Spinal cord (tissue), 10 donors: ENCODE measurements around the gene CLPTM1. TPM values are rescaled to one million over a fixed set of nuclear protein-coding genes. Genes with fewer than 3 reads are reported as not detected.
"Not testable (repeated sequence)": the region's sequence is repeated elsewhere in the genome, so short reads cannot be mapped to it uniquely, and the experiment has no call there.

ENCODE experiments used
- DNase-seq, 6 donors: peaks; one replicate each; pipeline versions ENCODE4 v3.0.0 to v3.0.0-alpha.2; 2013 to 2015; ENCODE audit warnings: low spot score in 6 of 6, low read depth in 4 of 6
- H3K27ac ChIP-seq: one replicate; pipeline ENCODE4 v1.5.1; 2013; ENCODE audit warnings: low read depth, low read length, control low read depth
- H3K27me3 ChIP-seq: one replicate; pipeline ENCODE4 v1.6.1; 2013; ENCODE audit warnings: low read length; ENCODE audit not compliant: control insufficient read depth, insufficient read depth
- H3K36me3 ChIP-seq: one replicate; pipeline ENCODE4 v1.6.1; 2013; ENCODE audit warnings: low read length; ENCODE audit not compliant: control insufficient read depth, insufficient read depth
- H3K4me1 ChIP-seq: one replicate; pipeline ENCODE4 v1.6.1; 2013; ENCODE audit warnings: low read length; ENCODE audit not compliant: control insufficient read depth, insufficient read depth
- H3K4me3 ChIP-seq: one replicate; pipeline ENCODE4 v1.5.1; 2013; ENCODE audit warnings: low read depth, low read length, control low read depth
- H3K9me3 ChIP-seq: one replicate; pipeline ENCODE4 v1.6.1; 2013; ENCODE audit warnings: low read length; ENCODE audit not compliant: control insufficient read depth, insufficient read depth
- WGBS: methylation state at CpG from one replicate; pipeline ENCODE4 v1.1.5; 2013; ENCODE audit warnings: missing lambda C conversion rate; ENCODE audit not compliant: insufficient coverage; 5-methylcytosine and 5-hydroxymethylcytosine counted together
- polyA plus RNA-seq, 2 donors: library from polyadenylated mRNA; unstranded; fragments of 120-200 nt; gene quantifications; one replicate each; pipeline ENCODE4 v1.2.1, GENCODE V29; 2013; ENCODE audit not compliant: insufficient read length in 2 of 2
- total RNA-seq, 2 donors: library from RNA; depleted of rRNA in 1 of 2; stranded (reverse); fragments of 120-200 nt in 1 of 2; fragments of >200 nt in 1 of 2; gene quantifications; one replicate each; pipeline versions ENCODE4 v1.2.3 to v1.2.4, GENCODE V29; 2013 to 2014
- donor health status: healthy.

The CLPTM1 gene
- total and polyA plus RNA-seq, 4 donors: 53.9 to 158 (median 110) TPM

DNA sequence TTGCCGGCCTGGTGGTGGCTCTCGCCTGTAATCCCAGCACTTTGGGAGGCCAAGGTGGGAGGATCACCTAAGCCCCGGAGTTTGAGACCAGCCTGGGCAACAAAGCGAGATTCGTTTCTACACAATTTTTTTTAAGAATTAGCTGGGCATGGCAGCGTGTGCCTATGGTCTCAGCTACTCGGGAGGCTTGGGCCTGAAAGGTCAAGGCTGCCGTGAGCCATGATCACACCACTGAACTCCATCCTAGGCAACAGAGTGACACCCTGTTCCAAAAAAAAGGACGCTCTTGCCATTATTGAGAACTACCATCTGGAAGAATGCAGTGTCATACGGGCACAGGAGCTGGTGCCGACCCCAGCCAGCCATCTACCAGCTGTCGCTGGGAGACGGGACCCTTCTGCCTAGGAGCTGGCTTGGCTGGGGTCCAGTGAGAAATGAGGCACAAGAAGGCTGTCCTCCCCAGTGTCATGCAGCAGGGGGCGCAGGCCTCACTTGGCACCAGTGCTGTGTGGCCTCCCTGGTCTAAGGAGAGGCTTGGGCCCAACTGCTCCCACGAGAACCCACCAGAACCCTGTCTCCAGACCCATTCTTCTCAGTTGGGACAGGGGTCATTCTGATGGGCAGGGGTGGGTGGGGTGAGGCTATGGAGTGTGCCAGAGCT lies 33.8 kb downstream of the CLPTM1 start:
- no peak overlapping the region for H3K27ac ChIP-seq
- DNase-seq: peak; percentile 3 to 81 (median 34)
- H3K4me1 ChIP-seq: peaks cover 12% of the 10 kb centered on the region
- no peak overlapping the region for H3K4me3 ChIP-seq
- WGBS: 66% methylated on average over 14 of the region's 15 CpGs
- H3K9me3 ChIP-seq: no peaks in the 10 kb centered on the region
- peaks cover 99% of the 10 kb centered on the region for H3K36me3 ChIP-seq
- no peaks in the 10 kb centered on the region for H3K27me3 ChIP-seq

DNA sequence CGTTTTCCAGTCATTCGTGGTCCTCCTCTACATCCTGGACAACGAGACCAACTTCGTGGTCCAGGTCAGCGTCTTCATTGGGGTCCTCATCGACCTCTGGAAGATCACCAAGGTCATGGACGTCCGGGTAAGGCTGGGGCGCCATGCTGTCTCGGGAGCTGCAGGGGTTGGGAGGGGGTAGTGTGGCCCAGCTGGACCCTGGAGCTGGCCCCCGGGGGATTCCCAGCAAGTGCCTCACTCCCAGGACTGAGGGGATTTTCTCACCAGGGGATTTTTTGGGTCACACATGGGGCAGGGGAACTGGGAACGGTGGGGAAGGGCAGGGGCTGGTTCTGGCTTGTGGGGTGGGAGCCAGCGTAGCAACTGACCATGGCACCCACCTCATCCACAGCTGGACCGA lies 35.3 kb downstream of the CLPTM1 start:
- DNase-seq: no peak
- Histone ChIP-seq H3K27me3 (no peaks in the 10 kb centered on the region), H3K4me1 (peaks cover 12% of the 10 kb centered on the region), H3K4me3 (no peak overlapping the region), H3K36me3 (peaks cover 95% of the 10 kb centered on the region), H3K9me3 (no peaks in the 10 kb centered on the region), H3K27ac (no peak overlapping the region)
- WGBS: 93% methylated on average over 11 of the region's 14 CpGs

DNA sequence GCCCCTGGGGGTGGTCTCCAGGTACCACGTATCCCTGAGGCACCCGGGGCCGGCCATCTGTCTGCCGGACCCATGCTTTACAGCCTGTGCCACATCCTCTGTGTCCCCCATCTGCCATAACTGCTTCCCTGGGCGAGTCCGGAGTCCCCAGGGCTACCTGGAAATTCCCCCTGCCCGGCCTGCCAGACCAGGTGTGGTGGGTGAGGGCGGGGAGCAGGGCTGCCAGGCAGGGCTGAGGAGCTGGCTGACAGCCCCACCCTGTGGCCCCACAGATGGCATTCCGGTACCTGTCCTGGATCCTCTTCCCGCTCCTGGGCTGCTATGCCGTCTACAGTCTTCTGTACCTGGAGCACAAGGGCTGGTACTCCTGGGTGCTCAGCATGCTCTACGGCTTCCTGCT lies 35.8 kb downstream of the CLPTM1 start:
- Histone ChIP-seq H3K27me3 (no peaks in the 10 kb centered on the region), H3K27ac (no peak overlapping the region), H3K4me1 (peaks cover 12% of the 10 kb centered on the region), H3K9me3 (no peaks in the 10 kb centered on the region), H3K36me3 (peaks cover 91% of the 10 kb centered on the region), H3K4me3 (no peak overlapping the region)
- 94% methylated on average over 12 of the region's 12 CpGs for WGBS
- no peak for DNase-seq

DNA sequence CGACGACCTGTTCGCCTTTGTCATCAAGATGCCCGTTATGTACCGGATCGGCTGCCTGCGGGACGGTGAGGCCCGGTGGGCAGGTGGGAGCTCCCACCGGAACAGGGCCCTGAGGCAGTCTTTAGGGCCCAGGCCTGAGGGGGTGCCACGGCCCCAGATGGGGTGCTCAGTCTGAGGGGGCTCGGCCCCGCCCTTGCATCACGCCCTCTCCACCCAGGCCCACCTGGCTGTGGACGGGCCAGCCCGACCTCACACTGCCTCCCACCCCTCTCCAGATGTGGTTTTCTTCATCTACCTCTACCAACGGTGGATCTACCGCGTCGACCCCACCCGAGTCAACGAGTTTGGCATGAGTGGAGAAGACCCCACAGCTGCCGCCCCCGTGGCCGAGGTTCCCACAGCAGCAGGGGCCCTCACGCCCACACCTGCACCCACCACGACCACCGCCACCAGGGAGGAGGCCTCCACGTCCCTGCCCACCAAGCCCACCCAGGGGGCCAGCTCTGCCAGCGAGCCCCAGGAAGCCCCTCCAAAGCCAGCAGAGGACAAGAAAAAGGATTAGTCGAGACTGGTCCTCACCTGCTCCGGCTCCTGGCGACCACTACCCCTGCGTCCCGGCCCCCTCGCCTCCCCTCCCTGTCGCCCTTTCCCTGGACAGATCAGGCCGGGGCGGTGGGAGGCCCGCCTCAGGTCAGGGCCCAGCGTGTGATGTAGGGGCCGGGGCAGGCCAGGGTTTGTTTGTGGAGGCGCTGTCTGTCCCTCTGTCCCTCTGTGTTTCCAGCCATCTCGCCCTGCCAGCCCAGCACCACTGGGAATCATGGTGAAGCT lies 37.4 kb downstream of the CLPTM1 start:
- Histone ChIP-seq H3K9me3 (no peaks in the 10 kb centered on the region), H3K4me3 (no peak overlapping the region), H3K27ac (no peak overlapping the region), H3K4me1 (peaks cover 12% of the 10 kb centered on the region), H3K36me3 (peaks cover 76% of the 10 kb centered on the region), H3K27me3 (no peaks in the 10 kb centered on the region)
- 91% methylated on average over 43 of the region's 44 CpGs for WGBS
- no peak for DNase-seq

DNA sequence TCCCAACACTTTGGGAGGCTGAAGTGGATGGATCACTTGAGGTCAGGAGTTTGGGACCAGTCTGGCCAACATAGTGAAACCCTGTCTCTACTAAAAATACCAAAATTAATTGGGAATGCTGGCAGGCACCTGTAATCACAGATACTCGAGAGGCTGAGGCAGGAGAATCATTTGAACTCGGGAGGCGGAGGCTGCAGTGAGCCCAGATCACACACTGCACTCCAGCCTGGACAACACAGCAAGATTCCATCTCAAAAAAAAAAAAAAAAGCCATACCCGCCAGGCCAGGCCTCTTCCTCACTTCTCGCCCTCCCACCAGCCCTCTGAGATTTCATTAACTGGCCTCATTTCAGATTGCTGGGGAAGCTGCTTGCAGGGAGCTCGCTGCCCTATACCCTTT lies 38.3 kb downstream of the CLPTM1 start:
- Histone ChIP-seq H3K27me3 (no peaks in the 10 kb centered on the region), H3K9me3 (no peaks in the 10 kb centered on the region), H3K36me3 (peaks cover 67% of the 10 kb centered on the region), H3K27ac (no peak overlapping the region), H3K4me3 (no peak overlapping the region), H3K4me1 (peaks cover 7% of the 10 kb centered on the region)
- DNase-seq: no peak
- WGBS: 93% methylated on average over 6 of the region's 6 CpGs

DNA sequence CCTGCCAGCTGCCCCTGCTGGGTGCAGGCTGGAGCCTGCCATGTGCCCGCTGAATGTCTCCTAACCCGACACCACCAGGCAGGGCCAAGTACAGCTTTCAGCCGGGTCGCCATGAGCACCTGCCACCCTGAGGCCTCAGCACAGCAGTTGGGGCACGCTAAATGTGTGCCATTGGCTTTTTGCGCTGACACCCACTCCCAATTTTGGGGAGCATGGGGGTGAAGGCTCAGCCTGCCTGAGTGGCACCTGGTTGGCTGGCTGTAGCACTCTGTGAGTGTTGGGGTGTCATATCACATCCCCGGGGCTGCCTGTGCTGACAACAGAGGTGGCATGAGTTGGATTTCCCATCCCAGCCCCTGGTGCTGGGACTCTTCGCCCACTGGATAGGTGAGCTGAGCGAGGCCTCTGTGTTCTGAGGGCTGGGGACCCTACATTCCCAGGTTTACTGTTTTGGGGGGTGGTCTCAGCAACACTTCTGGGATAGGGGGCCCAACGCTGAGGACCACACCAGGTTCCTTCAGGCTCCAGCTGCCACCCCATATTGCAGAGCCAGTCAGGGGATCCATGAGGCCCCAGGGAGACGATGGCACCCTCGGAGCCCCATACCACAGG lies 38.9 kb downstream of the CLPTM1 start:
- peaks cover 2% of the 10 kb centered on the region for H3K4me1 ChIP-seq
- no peak overlapping the region for H3K27ac ChIP-seq
- H3K36me3 ChIP-seq: peaks cover 61% of the 10 kb centered on the region
- H3K4me3 ChIP-seq: no peak overlapping the region
- no peaks in the 10 kb centered on the region for H3K9me3 ChIP-seq
- no peaks in the 10 kb centered on the region for H3K27me3 ChIP-seq
- DNase-seq: no peak
- 91% methylated on average over 11 of the region's 12 CpGs for WGBS

DNA sequence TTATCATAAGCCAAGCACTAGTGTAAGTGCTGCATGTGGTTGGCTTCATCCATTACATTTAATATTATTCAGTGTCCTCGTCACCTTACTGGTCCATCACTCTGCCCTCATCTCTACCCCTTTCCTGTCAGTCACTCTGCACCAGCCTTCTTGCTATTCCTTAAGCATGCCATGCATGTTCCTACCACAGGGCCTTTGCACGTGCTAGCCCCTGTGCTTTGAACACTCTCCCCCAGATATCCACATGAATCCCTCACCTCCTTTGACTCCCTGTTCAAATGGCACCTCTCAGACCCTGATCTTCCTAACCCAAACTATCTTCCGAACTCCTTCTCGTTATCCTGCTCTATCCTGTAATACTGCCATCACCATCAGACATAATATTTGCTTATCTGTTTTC lies 42.8 kb downstream of the CLPTM1 start:
- H3K36me3 ChIP-seq: peaks cover 22% of the 10 kb centered on the region
- no peak overlapping the region for H3K4me3 ChIP-seq
- H3K9me3 ChIP-seq: no peaks in the 10 kb centered on the region
- H3K27ac ChIP-seq: no peak overlapping the region
- H3K27me3 ChIP-seq: no peaks in the 10 kb centered on the region
- H3K4me1 ChIP-seq: peaks cover 18% of the 10 kb centered on the region
- DNase-seq: no peak
- 90% methylated on average over 4 of the region's 4 CpGs for WGBS

DNA sequence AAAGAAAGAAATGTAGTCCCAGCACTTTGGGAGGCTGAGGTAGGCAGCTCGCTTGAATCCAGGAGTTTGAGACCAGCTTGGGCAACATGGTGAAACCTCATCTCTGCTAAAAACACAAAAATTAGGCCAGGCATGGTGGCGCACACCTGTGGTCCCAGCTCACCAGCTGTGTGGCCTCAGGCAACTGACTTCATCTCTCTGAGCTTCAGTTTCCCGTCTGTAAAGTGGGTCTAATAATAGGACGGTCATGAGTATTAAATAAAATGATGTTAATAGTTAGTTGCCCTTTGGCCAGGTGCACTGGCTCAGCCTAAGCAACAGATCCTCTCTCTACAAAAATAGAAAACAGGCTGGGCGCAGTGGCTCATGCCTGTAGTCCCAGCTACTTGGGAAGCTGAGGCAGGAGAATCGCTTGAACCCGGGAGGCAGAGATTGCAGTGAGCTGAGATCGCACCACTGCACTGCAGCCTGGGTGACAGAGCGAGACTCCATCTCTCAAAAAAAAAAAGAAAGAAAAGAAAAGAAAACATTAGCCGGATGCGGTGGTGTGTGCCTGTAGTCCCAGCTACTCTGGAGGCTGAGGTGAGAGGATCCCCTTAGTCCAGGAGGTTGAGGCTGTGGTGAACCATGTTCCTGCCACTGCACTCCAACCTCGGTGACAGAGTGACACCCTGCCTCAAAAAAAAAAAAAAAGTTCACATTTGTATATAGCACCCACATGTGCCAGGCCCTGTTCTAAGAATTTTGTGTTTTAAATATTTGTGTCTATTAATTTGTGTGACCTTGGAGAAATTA lies 44.1 kb downstream of the CLPTM1 start:
- WGBS: 65% methylated on average over 6 of the region's 12 CpGs
- H3K27ac ChIP-seq, H3K27me3 ChIP-seq, DNase-seq, H3K9me3 ChIP-seq, H3K36me3 ChIP-seq, H3K4me3 ChIP-seq: not testable (repeated sequence)
- peaks cover 19% of the 10 kb centered on the region for H3K4me1 ChIP-seq

DNA sequence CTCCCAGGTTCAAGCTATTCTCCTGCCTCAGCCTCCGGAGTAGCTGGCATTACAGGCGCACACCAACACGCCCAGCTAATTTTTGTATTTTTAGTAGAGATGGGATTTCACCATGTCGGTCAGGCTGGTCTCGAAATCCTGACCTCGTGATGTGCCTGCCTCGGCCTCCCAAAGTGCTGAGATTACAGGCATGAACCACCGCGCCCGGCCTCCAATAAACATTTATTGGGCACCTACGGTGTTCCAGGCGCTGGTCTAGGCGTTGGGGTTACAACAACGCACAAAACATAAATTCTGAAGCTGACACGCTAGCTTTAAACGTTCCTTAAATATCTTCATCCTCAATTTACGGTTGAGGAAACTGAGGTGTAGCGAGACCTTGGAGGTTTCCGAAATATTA lies 45.5 kb downstream of the CLPTM1 start:
- H3K27ac ChIP-seq: peak overlapping the region; percentile 57
- not testable (repeated sequence) for H3K36me3 ChIP-seq, H3K9me3 ChIP-seq, DNase-seq, H3K27me3 ChIP-seq, H3K4me3 ChIP-seq
- WGBS: 80% methylated on average over 11 of the region's 19 CpGs
- H3K4me1 ChIP-seq: peaks cover 19% of the 10 kb centered on the region
